IPS-18c (cell line): Measurements from ENCODE around the gene PITPNM3.

Experiments used
- H3K4me3 ChIP-seq: 2 replicates; pipeline ENCODE4 v1.7.0; 2013; ENCODE audit warnings: low read depth, mild to moderate bottlenecking, low read length, moderate library complexity; ENCODE audit not compliant: insufficient read depth
- H3K9me3 ChIP-seq: one replicate; pipeline ENCODE4 v1.6.1; 2013; ENCODE audit warnings: mild to moderate bottlenecking, low read length, moderate library complexity; ENCODE audit not compliant: control insufficient read depth, insufficient read depth

Gene PITPNM3

DNA sequence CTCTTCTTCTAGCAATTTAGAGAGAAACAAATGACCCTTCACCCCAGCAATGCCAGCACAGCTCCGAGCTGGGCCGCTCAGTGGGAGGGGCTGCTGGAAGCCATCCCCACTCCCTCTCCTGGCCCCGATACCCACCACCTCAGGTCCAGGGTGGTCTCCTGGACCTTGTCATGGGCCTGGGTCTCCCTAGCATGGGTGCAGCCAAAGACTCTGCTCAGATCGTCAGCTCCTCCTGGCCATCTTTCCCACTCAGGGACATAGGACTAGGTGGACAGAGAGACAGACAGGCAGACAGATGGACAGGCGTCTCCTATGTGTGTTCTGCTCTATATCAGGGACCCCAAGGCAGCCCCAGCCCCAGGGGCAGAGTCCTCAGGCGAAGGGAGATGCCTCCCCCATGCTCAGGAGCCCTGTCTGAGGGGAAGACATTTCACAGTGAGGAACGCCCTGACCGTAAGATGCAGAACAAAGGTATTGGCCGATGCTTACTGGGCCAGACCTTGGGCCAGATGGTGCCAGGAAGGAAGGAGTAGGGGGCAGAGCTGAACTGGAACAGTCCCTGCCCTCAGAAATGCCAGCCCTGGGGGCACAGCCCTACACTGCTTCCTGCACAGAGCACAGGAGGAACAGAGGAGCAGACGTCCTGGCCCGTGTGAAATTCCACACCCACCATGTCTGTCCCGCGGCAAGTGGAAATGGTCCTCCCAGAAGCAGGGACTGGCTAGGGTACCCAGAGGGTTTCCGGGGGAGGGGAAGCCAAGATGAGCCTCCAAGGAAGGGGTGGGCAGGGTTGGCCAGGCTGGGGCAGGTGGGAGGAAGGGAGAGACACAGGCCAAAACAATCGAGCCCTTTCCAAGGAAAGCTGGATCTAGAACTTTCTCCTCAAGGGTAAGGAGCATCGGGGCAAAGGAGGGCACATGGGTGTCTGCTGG lies 13.0 kb downstream of the PITPNM3 start:
- no peak overlapping the region for H3K4me3 ChIP-seq

DNA sequence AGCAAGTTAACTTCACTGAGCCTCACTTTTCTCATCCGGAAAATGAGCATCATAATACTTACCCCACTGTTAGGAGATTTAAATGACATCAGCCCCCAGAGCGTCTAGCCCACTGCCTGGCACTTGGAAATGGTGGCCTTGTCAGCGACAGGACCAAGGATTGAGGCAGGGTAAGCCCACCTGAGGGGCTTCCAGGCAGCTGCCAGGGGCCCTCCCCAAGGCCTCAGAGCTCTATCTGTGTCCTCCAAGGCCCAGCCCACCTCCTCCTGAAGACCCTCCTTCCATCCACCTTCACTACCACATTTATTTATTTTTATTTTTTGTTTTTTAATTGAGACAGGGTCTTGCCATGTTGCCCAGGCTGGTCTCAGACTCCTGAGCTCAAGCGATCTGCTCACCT lies 13.8 kb downstream of the PITPNM3 start:
- peaks cover 4% of the 10 kb centered on the region for H3K9me3 ChIP-seq
- H3K4me3 ChIP-seq, result no peak overlapping the region

More for the DNA sequence above, 13.0 kb downstream of the PITPNM3 start:
- peaks cover 2% of the 10 kb centered on the region for H3K9me3 ChIP-seq

DNA sequence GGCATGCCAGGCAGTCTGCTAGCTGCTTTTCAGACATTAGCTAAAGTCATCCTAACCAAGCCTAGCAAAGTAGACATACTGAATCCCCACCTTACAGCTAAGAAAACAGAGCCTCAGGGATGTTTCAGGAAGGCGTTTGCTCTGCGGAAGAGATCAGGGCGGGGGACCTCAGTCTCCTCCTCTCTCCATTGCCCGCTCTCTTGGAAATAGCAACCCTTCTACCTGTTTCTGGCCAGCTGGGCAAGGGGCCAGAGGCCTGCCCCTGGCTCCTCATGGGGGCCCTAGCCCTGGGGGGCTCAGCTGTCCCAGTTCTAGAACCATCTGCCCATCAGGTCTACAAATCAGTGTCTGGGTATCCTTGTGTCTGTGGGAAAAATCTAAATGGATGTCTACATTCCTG lies 14.5 kb downstream of the PITPNM3 start:
- peaks cover 4% of the 10 kb centered on the region for H3K9me3 ChIP-seq
- no peak overlapping the region for H3K4me3 ChIP-seq

DNA sequence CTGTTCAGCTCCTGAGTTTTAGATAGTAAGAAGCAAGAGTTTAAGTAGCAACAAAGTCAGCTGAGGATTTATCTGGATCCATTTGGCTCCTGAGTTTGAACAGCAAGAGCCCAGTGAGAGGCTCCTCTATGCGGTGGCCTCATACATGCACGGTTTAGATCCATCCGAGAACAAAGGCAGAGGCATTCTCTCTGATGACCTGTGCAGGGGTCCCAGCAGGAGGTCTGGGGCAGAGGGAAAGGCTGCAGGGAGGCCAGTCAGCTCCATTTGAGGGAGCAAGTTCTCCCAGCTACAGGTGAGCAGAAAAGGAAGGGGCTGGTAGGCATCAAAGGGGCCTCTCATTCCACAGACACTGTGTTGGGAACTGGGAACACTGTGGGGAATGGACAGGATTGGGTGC lies 16.5 kb downstream of the PITPNM3 start:
- Histone ChIP-seq H3K9me3 (peaks cover 4% of the 10 kb centered on the region), H3K4me3 (no peak overlapping the region)

DNA sequence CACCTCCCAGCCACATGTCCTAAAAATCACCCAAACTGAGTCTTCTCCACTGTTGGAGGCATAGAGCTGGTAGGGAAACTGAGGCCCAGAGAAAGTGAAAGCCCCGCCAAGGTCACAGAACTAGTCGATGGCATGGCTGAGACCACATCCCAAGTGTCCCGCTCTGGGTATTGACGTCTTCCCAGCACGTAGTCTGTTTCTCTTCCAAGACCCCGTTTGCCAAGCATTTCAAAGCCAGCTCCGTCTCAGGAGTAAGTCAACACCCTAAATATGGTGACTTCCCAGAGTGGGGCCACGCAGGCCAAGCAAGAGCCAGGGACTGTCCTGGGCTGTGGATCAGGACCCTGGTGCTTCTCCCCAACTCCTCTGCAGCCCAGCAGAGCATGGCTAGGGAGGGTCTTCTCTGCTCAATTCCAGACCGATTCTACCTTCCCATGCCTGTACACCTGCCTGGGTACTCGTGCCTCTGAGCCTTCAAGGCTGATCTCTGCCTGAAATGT lies 19.7 kb downstream of the PITPNM3 start:
- H3K9me3 ChIP-seq, result peaks cover 4% of the 10 kb centered on the region
- H3K4me3 ChIP-seq, result no peak overlapping the region

DNA sequence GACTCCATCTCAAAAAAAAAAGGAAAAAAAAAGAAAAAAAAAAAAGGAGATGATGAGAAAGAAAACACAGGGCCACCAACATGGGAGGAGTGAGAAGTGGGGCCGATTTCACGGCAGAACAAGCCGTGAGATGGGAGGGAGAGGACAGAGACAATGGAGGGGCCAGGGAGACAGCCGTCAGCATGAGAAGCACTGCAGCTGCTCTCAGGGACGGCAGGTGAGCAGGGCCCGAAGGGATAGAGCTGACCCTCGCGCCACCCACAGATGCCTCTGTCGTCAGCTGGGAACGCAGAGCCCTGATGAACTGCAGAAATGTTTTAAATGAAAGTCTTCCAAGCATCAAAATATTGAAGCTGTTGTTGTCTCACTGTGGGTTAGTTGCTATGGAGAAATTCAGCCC lies 20.3 kb downstream of the PITPNM3 start:
- Histone ChIP-seq H3K9me3 (peaks cover 4% of the 10 kb centered on the region), H3K4me3 (no peak overlapping the region)

DNA sequence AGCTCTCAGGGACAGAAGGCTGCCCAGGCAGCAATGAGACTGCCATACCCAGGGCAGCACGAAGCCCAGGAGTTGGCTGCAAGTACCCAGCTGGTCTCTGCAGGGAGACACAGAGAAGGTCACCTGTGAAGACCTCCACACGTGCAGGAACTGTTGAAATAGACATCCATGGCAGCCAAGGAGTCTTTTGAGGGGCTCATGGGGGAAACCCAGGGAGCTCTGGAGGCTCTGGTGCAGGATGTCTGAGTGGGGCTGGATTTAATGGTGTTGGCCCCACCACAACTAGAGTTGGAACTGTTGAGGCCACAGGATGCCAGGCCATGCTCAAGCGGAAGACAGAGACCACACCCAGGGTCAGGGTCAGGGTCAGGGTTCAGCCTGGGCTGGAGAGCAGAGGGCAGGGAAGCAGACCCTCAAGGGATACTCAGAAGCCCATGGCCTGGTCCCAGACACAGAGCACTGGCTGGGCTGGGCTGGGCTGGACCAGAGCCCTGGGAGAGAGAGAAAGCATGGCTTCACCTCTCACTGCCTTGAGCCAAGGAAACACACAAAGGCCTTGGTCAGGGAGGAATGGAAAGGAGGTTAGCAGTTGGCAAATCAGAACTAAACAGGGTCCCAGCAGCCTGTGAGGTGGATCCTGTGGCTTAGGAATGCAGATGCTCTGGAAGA lies 21.4 kb downstream of the PITPNM3 start:
- peaks cover 4% of the 10 kb centered on the region for H3K9me3 ChIP-seq

DNA sequence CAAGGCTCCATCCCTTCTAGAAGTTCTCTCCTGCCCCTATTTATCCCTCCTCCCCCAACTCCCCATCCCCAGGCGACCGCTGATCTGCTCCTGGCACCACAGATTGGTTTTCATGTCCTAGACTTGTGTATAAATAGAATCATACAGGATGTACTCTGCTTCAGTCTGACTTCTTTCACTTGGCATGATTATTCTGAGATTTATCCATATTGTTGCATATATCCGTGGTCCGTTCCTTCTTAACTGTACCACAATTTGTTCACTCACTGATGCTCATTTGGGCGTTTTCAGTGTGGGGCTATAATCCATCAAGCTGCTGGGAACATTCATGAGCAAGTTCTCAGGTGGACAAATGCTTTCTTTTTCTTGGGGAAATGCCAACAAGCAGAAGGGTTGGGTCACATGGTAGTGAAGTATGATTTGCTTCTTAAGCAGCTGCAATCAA lies 23.9 kb downstream of the PITPNM3 start:
- no peaks in the 10 kb centered on the region for H3K9me3 ChIP-seq
- H3K4me3 ChIP-seq, result no peak overlapping the region

More for the DNA sequence above, 21.4 kb downstream of the PITPNM3 start:
- no peak overlapping the region for H3K4me3 ChIP-seq

DNA sequence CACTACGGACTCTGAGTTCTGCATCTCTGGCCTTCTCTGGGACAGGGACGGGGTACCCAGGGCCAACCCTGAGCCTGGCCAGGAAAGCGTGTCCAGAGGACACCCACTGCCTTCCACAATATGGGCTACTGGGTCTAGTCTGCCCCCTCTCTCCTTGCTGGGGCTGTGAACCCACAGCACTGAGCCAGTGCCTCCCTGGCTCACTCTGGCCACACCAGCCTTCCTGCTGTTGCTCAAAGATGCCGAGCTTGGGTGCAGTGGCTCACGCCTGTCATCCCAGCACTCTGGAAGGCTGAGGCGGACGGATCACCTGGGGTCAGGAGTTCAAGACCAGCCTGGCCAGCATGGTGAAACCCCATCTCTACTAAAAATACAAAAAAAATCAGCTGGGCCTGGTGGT lies 24.8 kb downstream of the PITPNM3 start:
- Histone ChIP-seq H3K4me3 (no peak overlapping the region), H3K9me3 (no peaks in the 10 kb centered on the region)

DNA sequence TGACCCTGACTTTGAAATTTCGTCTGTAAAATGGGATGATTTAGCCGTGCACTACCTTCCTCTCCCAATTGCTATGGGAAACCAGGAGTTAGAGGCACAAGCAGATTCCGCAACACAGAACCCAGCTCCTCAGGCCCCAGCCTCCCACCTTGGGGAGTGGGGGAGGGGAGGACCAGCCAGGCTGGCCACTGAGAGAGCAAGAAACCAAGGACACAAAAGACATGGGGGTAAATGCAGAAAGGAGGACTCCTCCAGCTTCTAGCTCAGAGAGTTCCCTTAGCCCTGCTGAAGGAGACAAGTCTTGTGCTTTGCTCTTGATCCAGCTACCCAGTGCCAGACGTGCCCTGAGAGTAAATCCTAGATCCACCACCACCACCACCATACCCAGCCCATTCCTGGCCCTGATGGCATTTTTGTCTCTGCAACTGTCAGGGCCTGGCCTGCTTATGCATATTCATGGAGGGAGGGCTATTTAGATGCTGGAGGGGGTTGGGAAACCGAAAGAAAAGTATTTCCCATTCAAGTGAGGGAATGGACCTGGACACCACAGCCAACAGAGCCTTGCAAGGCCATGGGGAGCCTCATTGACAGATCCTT lies 25.9 kb downstream of the PITPNM3 start:
- no peak overlapping the region; the same call in 1 of the 2 replicates for H3K4me3 ChIP-seq
- H3K9me3 ChIP-seq, result no peaks in the 10 kb centered on the region

DNA sequence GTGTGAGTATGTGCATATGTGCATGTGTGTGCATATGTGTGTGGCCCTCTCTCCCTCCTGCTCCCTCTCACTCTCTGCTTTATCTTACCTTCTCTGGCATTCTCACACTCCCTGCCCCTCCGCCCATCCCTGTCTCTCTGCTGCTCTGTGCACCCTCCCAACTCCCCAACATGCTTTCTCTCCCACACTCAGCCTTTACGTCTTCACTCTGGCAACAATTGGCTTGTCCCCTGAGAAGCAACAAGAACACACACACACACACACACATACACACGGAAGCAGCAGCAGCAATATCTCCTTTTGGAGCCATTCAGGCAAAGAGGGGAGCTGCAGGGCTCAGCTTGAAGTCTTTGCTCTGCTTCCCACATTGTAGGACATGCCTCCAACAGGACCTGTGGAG lies 27.8 kb downstream of the PITPNM3 start:
- no peaks in the 10 kb centered on the region for H3K9me3 ChIP-seq
- H3K4me3 ChIP-seq, result no peak overlapping the region

DNA sequence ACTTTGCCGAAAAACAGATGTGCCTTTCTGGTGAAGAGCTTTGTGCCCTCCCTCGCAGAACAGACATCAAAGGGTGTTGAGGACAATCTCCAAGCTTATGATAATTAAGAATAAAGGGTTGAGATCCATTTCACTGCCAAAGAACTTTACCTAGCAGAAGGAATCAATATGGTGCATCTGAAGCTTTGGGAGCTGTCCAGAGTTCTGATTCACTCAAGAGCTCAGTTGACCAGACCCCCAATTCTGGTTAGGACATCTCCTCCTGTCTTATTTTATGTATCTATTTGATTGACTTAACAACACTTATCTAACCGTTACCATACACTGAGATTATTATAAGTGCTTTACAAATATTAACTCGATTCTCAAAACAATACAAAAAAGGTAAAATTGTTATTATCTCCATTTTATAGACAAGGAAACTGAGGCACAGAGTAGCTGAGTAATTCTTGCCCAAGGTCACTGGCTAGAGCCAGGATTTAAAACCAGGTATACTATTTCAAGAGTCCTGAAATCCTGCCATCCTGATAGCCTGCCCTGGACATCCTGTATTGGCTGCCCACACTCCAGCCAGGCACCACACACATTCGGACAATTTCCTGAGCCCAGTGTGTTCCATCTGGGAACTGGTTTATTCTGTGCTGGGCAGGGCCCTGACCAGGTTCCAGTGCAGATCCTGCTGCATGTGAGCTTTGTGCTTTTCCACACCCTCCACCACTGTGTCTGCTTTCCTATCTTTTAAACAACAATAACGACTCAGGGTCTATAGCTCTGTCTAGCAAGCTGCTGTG lies 29.8 kb downstream of the PITPNM3 start:
- H3K9me3 ChIP-seq, result no peaks in the 10 kb centered on the region
- H3K4me3 ChIP-seq, result no peak overlapping the region

DNA sequence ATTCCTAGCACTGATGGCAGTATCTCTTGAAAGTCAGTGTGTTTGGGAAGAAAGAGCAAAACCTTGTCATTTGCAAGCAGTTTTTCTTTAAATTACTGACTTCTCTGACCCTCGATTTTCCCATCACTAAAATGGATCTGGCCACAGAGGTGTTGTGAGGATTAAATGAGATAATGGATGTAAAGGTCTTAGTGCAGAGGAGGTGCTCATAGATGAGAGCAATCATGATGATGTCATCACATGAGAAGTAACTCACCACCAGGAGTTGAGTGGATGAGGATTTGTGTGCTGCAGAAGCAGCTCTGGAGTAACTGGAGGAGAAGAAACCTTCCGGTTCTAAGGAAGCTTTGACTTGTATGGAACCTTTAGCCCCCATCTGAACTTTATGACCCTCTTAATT lies 30.6 kb downstream of the PITPNM3 start:
- Histone ChIP-seq H3K4me3 (no peak overlapping the region), H3K9me3 (no peaks in the 10 kb centered on the region)

DNA sequence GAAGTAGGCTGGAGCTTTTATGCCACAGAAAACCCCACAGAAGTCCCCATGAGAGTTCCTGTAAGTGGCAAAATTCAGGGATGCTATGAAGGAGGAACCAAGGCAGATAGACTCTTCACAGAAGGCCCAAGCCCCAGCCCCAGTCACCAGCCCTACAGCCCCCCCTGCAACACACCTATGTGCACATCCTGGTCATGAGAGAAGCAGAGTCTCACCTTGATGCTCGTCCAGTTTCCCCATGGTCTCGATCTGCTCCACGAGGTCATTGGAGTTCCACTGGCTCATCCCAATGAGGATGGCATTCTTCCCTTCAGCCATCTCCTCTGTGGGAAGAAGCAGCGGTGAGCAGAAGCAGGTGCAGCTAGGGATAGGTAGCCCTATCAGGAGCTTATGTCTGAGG lies 31.2 kb downstream of the PITPNM3 start:
- Histone ChIP-seq H3K4me3 (no peak overlapping the region), H3K9me3 (no peaks in the 10 kb centered on the region)

DNA sequence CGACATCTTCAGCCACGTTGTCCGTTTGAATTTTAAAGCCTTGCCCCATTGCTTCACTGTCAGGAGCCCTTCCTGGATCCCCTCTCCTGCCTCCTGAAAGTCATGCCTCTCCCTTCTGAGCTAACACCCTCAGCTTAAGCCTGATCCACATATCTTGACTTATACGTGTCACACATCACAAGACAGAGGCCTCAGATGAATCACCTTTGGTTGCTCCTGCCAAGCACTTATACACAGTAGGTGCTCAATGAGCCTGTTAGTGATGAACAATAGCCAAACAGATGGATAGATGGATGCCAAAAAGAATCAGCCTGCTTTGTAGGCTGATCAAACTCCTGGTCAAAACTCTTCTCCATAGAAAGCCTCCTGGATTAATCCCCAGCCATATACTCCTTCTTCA lies 31.8 kb downstream of the PITPNM3 start:
- Histone ChIP-seq H3K9me3 (no peaks in the 10 kb centered on the region), H3K4me3 (no peak overlapping the region)

DNA sequence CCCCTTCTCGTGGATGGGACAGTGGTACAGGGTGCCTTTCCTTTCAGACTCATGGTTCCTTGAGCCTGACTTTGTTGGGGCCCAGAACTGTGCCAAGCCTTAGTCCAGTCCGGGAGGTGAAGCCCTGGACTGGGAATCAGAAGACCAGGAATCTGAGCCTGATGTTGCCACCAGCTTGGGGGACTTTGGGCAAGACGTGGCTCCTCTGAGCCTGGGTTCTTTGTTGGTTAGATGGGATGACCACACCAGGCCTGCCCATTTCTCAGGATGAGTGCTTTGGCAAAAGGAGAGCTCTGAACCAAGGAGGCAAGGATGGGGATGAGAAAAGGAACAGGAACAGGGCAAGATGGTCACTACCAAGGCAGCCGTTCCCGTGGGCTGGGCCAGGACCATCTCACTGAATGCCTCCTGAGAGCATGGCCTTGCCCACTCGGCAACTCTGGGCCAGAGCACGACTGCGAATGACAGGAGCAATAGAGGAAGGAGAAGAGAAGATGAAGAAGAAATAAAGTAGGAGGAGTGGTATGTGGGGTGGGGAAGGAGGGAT lies 32.5 kb downstream of the PITPNM3 start:
- Histone ChIP-seq H3K9me3 (no peaks in the 10 kb centered on the region), H3K4me3 (no peak overlapping the region)

DNA sequence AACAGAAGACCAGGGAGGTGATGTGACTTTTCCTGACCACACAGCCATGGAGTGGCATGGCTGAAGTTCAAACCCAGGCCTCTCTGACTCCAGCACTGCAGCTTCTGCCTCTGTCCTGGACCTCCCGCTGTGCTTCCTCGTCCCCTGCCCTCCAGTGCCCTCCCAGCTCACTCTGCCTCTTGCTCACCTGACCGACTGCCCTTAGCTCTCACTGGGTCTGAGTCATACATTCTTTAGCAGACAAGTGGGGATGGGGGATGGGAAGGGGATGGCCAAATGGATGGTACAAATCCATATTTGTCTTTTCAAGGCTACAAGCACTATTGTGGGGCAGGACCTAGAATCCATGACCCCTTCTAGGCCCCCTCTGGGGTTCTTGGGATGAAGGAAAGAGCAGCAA lies 33.0 kb downstream of the PITPNM3 start:
- no peaks in the 10 kb centered on the region for H3K9me3 ChIP-seq

More for the DNA sequence above, 33.0 kb downstream of the PITPNM3 start:
- no peak overlapping the region for H3K4me3 ChIP-seq
